Measurements from ENCODE around the gene AUTS2.

Gene AUTS2

GRCh38 chr7:70189776-70190175 is 591.5 kb downstream of the AUTS2 start:
- no peak for DNase-seq (ENCODE audit: low read depth)

GRCh38 chr7:70190281-70190680 is 592.0 kb downstream of the AUTS2 start:
- no peak for DNase-seq (ENCODE audit: low read depth)

GRCh38 chr7:70193514-70193913 is 595.2 kb downstream of the AUTS2 start:
- DNase-seq (ENCODE audit: low read depth), result no peak

- DNase-seq (ENCODE audit: low read depth), result no peak
Observed at GRCh38 chr7:70208236-70209063, 610.2 kb downstream of the AUTS2 start.

GRCh38 chr7:70210200-70210935 is 612.1 kb downstream of the AUTS2 start:
- no peak for DNase-seq (ENCODE audit: low read depth)

- no peak for DNase-seq (ENCODE audit: low read depth)
Observed at GRCh38 chr7:70210936-70211310, 612.6 kb downstream of the AUTS2 start.

- no peak for DNase-seq (ENCODE audit: low read depth)
Observed at GRCh38 chr7:70212281-70212680, 614.0 kb downstream of the AUTS2 start.

- no peak for DNase-seq (ENCODE audit: low read depth)
Observed at GRCh38 chr7:70214071-70214470, 615.8 kb downstream of the AUTS2 start.

- no peak for DNase-seq (ENCODE audit: low read depth)
Observed at GRCh38 chr7:70215491-70215890, 617.2 kb downstream of the AUTS2 start.

GRCh38 chr7:70217571-70217970 is 619.3 kb downstream of the AUTS2 start:
- DNase-seq (ENCODE audit: low read depth), result no peak

GRCh38 chr7:70218006-70218405 is 619.7 kb downstream of the AUTS2 start:
- DNase-seq (ENCODE audit: low read depth), result no peak

GRCh38 chr7:70219061-70219460 is 620.8 kb downstream of the AUTS2 start:
- no peak for DNase-seq (ENCODE audit: low read depth)

GRCh38 chr7:70229242-70229641 is 631.0 kb downstream of the AUTS2 start:
- DNase-seq (ENCODE audit: low read depth), result no peak

GRCh38 chr7:70230761-70231160 is 632.5 kb downstream of the AUTS2 start:
- no peak for DNase-seq (ENCODE audit: low read depth)

GRCh38 chr7:70233776-70234175 is 635.5 kb downstream of the AUTS2 start:
- DNase-seq (ENCODE audit: low read depth), result no peak

GRCh38 chr7:70237256-70237655 is 639.0 kb downstream of the AUTS2 start:
- no peak for DNase-seq (ENCODE audit: low read depth)

- no peak for DNase-seq (ENCODE audit: low read depth)
Observed at GRCh38 chr7:70237831-70238575, 639.7 kb downstream of the AUTS2 start.

GRCh38 chr7:70239918-70240317 is 641.6 kb downstream of the AUTS2 start:
- no peak for DNase-seq (ENCODE audit: low read depth)

- DNase-seq (ENCODE audit: low read depth), result no peak
Observed at GRCh38 chr7:70240873-70241272, 642.6 kb downstream of the AUTS2 start.

- no peak for DNase-seq (ENCODE audit: low read depth)
Observed at GRCh38 chr7:70241536-70242175, 643.4 kb downstream of the AUTS2 start.

- DNase-seq (ENCODE audit: low read depth), result no peak
Observed at GRCh38 chr7:70242826-70243225, 644.6 kb downstream of the AUTS2 start.

- DNase-seq (ENCODE audit: low read depth), result no peak
Observed at GRCh38 chr7:70243443-70243842, 645.2 kb downstream of the AUTS2 start.

Measured in stimulated activated CD8-positive, alpha-beta memory T cell treated with anti-CD3 and anti-CD28 coated beads, Interleukin-15, amount 100 ng/mL, for 24 hours (primary cell).